IPS-NIHi7 (cell line): ENCODE data around the gene IDI1.
"Not testable (repeated sequence)": the region's sequence is repeated elsewhere in the genome, so short reads cannot be mapped to it uniquely, and the experiment has no call there.

Source experiments
- DNase-seq: peaks from one replicate; pipeline ENCODE4 v3.0.0; 2012; ENCODE audit warnings: mixed read lengths; ENCODE audit errors: extremely low spot score

IDI1 gene

GRCh38 chr10:1063232-1063865 lies 14.4 kb upstream of the IDI1 start:
- no peak for DNase-seq

GRCh38 chr10:1061930-1062774 lies 13.2 kb upstream of the IDI1 start:
- no peak for DNase-seq

GRCh38 chr10:1059902-1060301 lies 11.0 kb upstream of the IDI1 start:
- no peak for DNase-seq

GRCh38 chr10:1058017-1058416 lies 9.1 kb upstream of the IDI1 start:
- no peak for DNase-seq

GRCh38 chr10:1057106-1057657 lies 8.3 kb upstream of the IDI1 start:
- no peak for DNase-seq

- peak; percentile 94 for DNase-seq
These were observed 7.6 kb upstream of the IDI1 start, which contains the start of gene WDR37 for GRCh38 chr10:1056326-1057105. Gene WDR37 (plus strand): TSS chr10:1056385. CDS start chr10:1072156, 15,771 bp downstream.

- no peak for DNase-seq
These were observed 5.8 kb upstream of the IDI1 start for GRCh38 chr10:1054684-1055083.

- no peak for DNase-seq
These were observed 1.6 kb upstream of the IDI1 start for GRCh38 chr10:1050554-1050953.

- DNase-seq, result no peak
These were observed 1.2 kb upstream of the IDI1 start for GRCh38 chr10:1050145-1050544.

- no peak for DNase-seq
These were observed 573 bp upstream of the IDI1 start for GRCh38 chr10:1049425-1049958.

- no peak for DNase-seq
These were observed 579 bp downstream of the IDI1 start for GRCh38 chr10:1048349-1048731.

GRCh38 chr10:1047937-1048336 lies 982 bp downstream of the IDI1 start:
- no peak for DNase-seq

- DNase-seq, result no peak
These were observed 3.5 kb downstream of the IDI1 start for GRCh38 chr10:1045415-1045814.

GRCh38 chr10:1044964-1045363 lies 4.0 kb downstream of the IDI1 start:
- DNase-seq, result no peak

GRCh38 chr10:1044146-1044545 lies 4.8 kb downstream of the IDI1 start:
- DNase-seq, result no peak

GRCh38 chr10:1043532-1043995 lies 5.4 kb downstream of the IDI1 start:
- no peak for DNase-seq

GRCh38 chr10:1041514-1041913 lies 7.4 kb downstream of the IDI1 start:
- DNase-seq, result no peak

GRCh38 chr10:1040133-1040532 lies 8.8 kb downstream of the IDI1 start:
- DNase-seq, result no peak

GRCh38 chr10:1038769-1039168 lies 10.2 kb downstream of the IDI1 start:
- not testable (repeated sequence) for DNase-seq

- DNase-seq, result no peak
These were observed 11.8 kb downstream of the IDI1 start for GRCh38 chr10:1037098-1037497.

GRCh38 chr10:1036341-1036791 lies 12.6 kb downstream of the IDI1 start:
- no peak for DNase-seq

GRCh38 chr10:1035201-1035600 lies 13.7 kb downstream of the IDI1 start:
- DNase-seq, result no peak
